ENCODE measurements around the gene ALG1.

Gene ALG1

DNA sequence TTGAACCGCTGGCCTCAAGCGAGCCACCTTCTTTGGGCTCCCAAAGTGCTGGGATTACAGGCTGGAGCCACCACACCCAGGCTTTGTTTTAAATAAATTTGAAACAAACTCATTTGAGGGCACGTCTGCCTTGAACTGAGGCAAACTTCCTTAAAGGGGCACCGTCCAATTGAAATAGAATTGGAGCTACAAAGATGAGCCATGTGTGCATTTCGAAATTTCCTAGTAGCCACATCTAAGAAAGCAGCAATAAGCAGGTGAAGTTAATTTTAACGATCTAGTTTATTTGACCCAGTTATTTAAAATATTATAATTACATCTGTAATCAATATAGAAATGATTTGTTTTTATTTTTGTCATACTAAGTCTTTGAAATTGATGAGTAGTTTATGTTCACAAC lies 5.1 kb upstream of the ALG1 start:
- no peak overlapping the region for H2AK5ac ChIP-seq (ENCODE audit: low read length, severe bottlenecking)
- H4K91ac ChIP-seq (ENCODE audit: low read length) = no peak overlapping the region
- H2BK15ac ChIP-seq (ENCODE audit: low read depth, poor library complexity, severe bottlenecking) = no peak overlapping the region
- H3K27me3 ChIP-seq (ENCODE audit: control insufficient read depth in 1 of 2, insufficient read depth in 1 of 2, low read length in 2 of 2) = peaks cover 38 to 41% of the 10 kb centered on the region in 2 experiments
- H2BK12ac ChIP-seq (ENCODE audit: low read length in 2 of 2) = no peak overlapping the region
- no peak overlapping the region for H3K23ac ChIP-seq (ENCODE audit: low read length in 2 of 2)
- no peak for DNase-seq
- no peak overlapping the region for H3K27ac ChIP-seq (ENCODE audit: low read length, poor library complexity, severe bottlenecking)
- no peak overlapping the region for H2BK120ac ChIP-seq (ENCODE audit: low read depth, low read length)
- no peaks in the 10 kb centered on the region for H3K36me3 ChIP-seq (ENCODE audit: control insufficient read depth in 1 of 2, insufficient read depth in 2 of 2, low read depth in 1 of 2, low read length in 2 of 2)
- peaks cover 2% of the 10 kb centered on the region for H3K79me1 ChIP-seq (replicated peaks; ENCODE audit: low read length, poor library complexity, severe bottlenecking)
- H3K4me3 ChIP-seq (ENCODE audit: insufficient read depth in 1 of 2, low read depth in 1 of 2, low read length in 2 of 2) = no peak overlapping the region
- no peak overlapping the region for H3K9ac ChIP-seq (ENCODE audit: low read length)
- H2BK5ac ChIP-seq (ENCODE audit: low read depth, low read length, poor library complexity, severe bottlenecking) = no peak overlapping the region
- no peaks in the 10 kb centered on the region for H3K9me3 ChIP-seq (ENCODE audit: control insufficient read depth, low read length)
- H3K14ac ChIP-seq (ENCODE audit: low read length in 2 of 2) = no peak overlapping the region
- no peak overlapping the region for H3K4me2 ChIP-seq (ENCODE audit: low read length, poor library complexity, severe bottlenecking)
- H2AFZ ChIP-seq (ENCODE audit: low read depth, low read length) = no peak overlapping the region
- no peak overlapping the region for H3K4ac ChIP-seq (ENCODE audit: low read depth in 1 of 2, low read length in 2 of 2)
- 75% methylated on average over 5 of the region's 6 CpGs for WGBS
- H4K8ac ChIP-seq (ENCODE audit: low read length) = no peak overlapping the region
- H3K4me1 ChIP-seq (ENCODE audit: control insufficient read depth, insufficient read depth, low read depth, low read length) = peaks cover 3% of the 10 kb centered on the region
- H3K18ac ChIP-seq (ENCODE audit: low read depth in 1 of 2, low read length in 2 of 2) = no peak overlapping the region

- Histone ChIP-seq H2BK12ac (ENCODE audit: low read length in 2 of 2) (no peak overlapping the region), H3K27ac (ENCODE audit: low read length, poor library complexity, severe bottlenecking) (no peak overlapping the region), H2BK15ac (ENCODE audit: low read depth, poor library complexity, severe bottlenecking) (no peak overlapping the region), H3K23ac (ENCODE audit: low read length in 2 of 2) (no peak overlapping the region), H3K14ac (ENCODE audit: low read length in 2 of 2) (no peak overlapping the region), H3K9me3 (ENCODE audit: control insufficient read depth, low read length) (no peaks in the 10 kb centered on the region), H2BK120ac (ENCODE audit: low read depth, low read length) (no peak overlapping the region), H3K4me3 (ENCODE audit: insufficient read depth in 1 of 2, low read depth in 1 of 2, low read length in 2 of 2) (no peak overlapping the region), H3K4ac (ENCODE audit: low read depth in 1 of 2, low read length in 2 of 2) (no peak overlapping the region), H3K9ac (ENCODE audit: low read length) (no peak overlapping the region), H3K27me3 (ENCODE audit: control insufficient read depth in 1 of 2, insufficient read depth in 1 of 2, low read length in 2 of 2) (peaks cover 28 to 29% of the 10 kb centered on the region in 2 experiments), H2BK5ac (ENCODE audit: low read depth, low read length, poor library complexity, severe bottlenecking) (no peak overlapping the region), H4K91ac (ENCODE audit: low read length) (no peak overlapping the region), H3K4me2 (ENCODE audit: low read length, poor library complexity, severe bottlenecking) (no peak overlapping the region), H3K4me1 (ENCODE audit: control insufficient read depth, insufficient read depth, low read depth, low read length) (peaks cover 5% of the 10 kb centered on the region), H3K18ac (ENCODE audit: low read depth in 1 of 2, low read length in 2 of 2) (no peak overlapping the region), H4K8ac (ENCODE audit: low read length) (no peak overlapping the region), H3K79me1 (replicated peaks; ENCODE audit: low read length, poor library complexity, severe bottlenecking) (peaks cover 9% of the 10 kb centered on the region), H2AFZ (ENCODE audit: low read depth, low read length) (no peak overlapping the region), H2AK5ac (ENCODE audit: low read length, severe bottlenecking) (no peak overlapping the region), H3K36me3 (ENCODE audit: control insufficient read depth in 1 of 2, insufficient read depth in 2 of 2, low read depth in 1 of 2, low read length in 2 of 2) (peaks cover 0 to 3% of the 10 kb centered on the region in 2 experiments)
- WGBS = 87% methylated on average over 9 of the region's 9 CpGs
- no peak for DNase-seq
Observed at GRCh38 chr16:5069048-5069447, 2.6 kb upstream of the ALG1 start.

GRCh38 chr16:5069854-5070253 lies 1.8 kb upstream of the ALG1 start:
- no peak overlapping the region for H3K23ac ChIP-seq (ENCODE audit: low read length in 2 of 2)
- H2AFZ ChIP-seq (ENCODE audit: low read depth, low read length) = no peak overlapping the region
- no peak overlapping the region for H2AK5ac ChIP-seq (ENCODE audit: low read length, severe bottlenecking)
- no peak overlapping the region for H3K4ac ChIP-seq (ENCODE audit: low read depth in 1 of 2, low read length in 2 of 2)
- H2BK12ac ChIP-seq (ENCODE audit: low read length in 2 of 2) = no peak overlapping the region
- peaks cover 14% of the 10 kb centered on the region for H3K79me1 ChIP-seq (replicated peaks; ENCODE audit: low read length, poor library complexity, severe bottlenecking)
- H3K27ac ChIP-seq (ENCODE audit: low read length, poor library complexity, severe bottlenecking) = no peak overlapping the region
- H4K91ac ChIP-seq (ENCODE audit: low read length) = no peak overlapping the region
- H3K36me3 ChIP-seq (ENCODE audit: control insufficient read depth in 1 of 2, insufficient read depth in 2 of 2, low read depth in 1 of 2, low read length in 2 of 2) = peaks cover 2 to 10% of the 10 kb centered on the region in 2 experiments
- H2BK15ac ChIP-seq (ENCODE audit: low read depth, poor library complexity, severe bottlenecking) = no peak overlapping the region
- H3K4me1 ChIP-seq (ENCODE audit: control insufficient read depth, insufficient read depth, low read depth, low read length) = peaks cover 5% of the 10 kb centered on the region
- H2BK5ac ChIP-seq (ENCODE audit: low read depth, low read length, poor library complexity, severe bottlenecking) = no peak overlapping the region
- H3K9ac ChIP-seq (ENCODE audit: low read length) = no peak overlapping the region
- H3K4me3 ChIP-seq (ENCODE audit: insufficient read depth in 1 of 2, low read depth in 1 of 2, low read length in 2 of 2) = no peak overlapping the region
- H3K27me3 ChIP-seq (ENCODE audit: control insufficient read depth in 1 of 2, insufficient read depth in 1 of 2, low read length in 2 of 2) = peaks cover 20 to 23% of the 10 kb centered on the region in 2 experiments
- H3K9me3 ChIP-seq (ENCODE audit: control insufficient read depth, low read length) = no peaks in the 10 kb centered on the region
- no peak for DNase-seq
- H4K8ac ChIP-seq (ENCODE audit: low read length) = no peak overlapping the region
- H2BK120ac ChIP-seq (ENCODE audit: low read depth, low read length) = no peak overlapping the region
- no peak overlapping the region for H3K18ac ChIP-seq (ENCODE audit: low read depth in 1 of 2, low read length in 2 of 2)
- no peak overlapping the region for H3K14ac ChIP-seq (ENCODE audit: low read length in 2 of 2)
- H3K4me2 ChIP-seq (ENCODE audit: low read length, poor library complexity, severe bottlenecking) = no peak overlapping the region
- 96% methylated on average over 9 of the region's 9 CpGs for WGBS

GRCh38 chr16:5070431-5071186 lies 1.0 kb upstream of the ALG1 start:
- H3K36me3 ChIP-seq (ENCODE audit: control insufficient read depth in 1 of 2, insufficient read depth in 2 of 2, low read depth in 1 of 2, low read length in 2 of 2) = peaks cover 7 to 18% of the 10 kb centered on the region in 2 experiments
- H3K27me3 ChIP-seq (ENCODE audit: control insufficient read depth in 1 of 2, insufficient read depth in 1 of 2, low read length in 2 of 2) = peaks cover 13 to 15% of the 10 kb centered on the region in 2 experiments
- H3K27ac ChIP-seq (ENCODE audit: low read length, poor library complexity, severe bottlenecking) = no peak overlapping the region
- DNase-seq = no peak
- H3K23ac ChIP-seq (ENCODE audit: low read length in 2 of 2) = no peak overlapping the region
- H4K8ac ChIP-seq (ENCODE audit: low read length) = no peak overlapping the region
- no peak overlapping the region for H3K4me3 ChIP-seq (ENCODE audit: insufficient read depth in 1 of 2, low read depth in 1 of 2, low read length in 2 of 2)
- no peak overlapping the region for H2BK12ac ChIP-seq (ENCODE audit: low read length in 2 of 2)
- peaks cover 19% of the 10 kb centered on the region for H3K79me1 ChIP-seq (replicated peaks; ENCODE audit: low read length, poor library complexity, severe bottlenecking)
- no peak overlapping the region for H2AK5ac ChIP-seq (ENCODE audit: low read length, severe bottlenecking)
- H3K4me1 ChIP-seq (ENCODE audit: control insufficient read depth, insufficient read depth, low read depth, low read length) = peaks cover 3% of the 10 kb centered on the region
- H3K4me2 ChIP-seq (ENCODE audit: low read length, poor library complexity, severe bottlenecking) = no peak overlapping the region
- no peak overlapping the region for H2AFZ ChIP-seq (ENCODE audit: low read depth, low read length)
- no peak overlapping the region for H2BK120ac ChIP-seq (ENCODE audit: low read depth, low read length)
- WGBS = 91% methylated on average over 14 of the region's 15 CpGs
- H2BK15ac ChIP-seq (ENCODE audit: low read depth, poor library complexity, severe bottlenecking) = no peak overlapping the region
- no peak overlapping the region for H4K91ac ChIP-seq (ENCODE audit: low read length)
- H3K9me3 ChIP-seq (ENCODE audit: control insufficient read depth, low read length) = no peaks in the 10 kb centered on the region
- no peak overlapping the region for H3K9ac ChIP-seq (ENCODE audit: low read length)
- no peak overlapping the region for H3K18ac ChIP-seq (ENCODE audit: low read depth in 1 of 2, low read length in 2 of 2)
- H3K4ac ChIP-seq (ENCODE audit: low read depth in 1 of 2, low read length in 2 of 2) = no peak overlapping the region
- H2BK5ac ChIP-seq (ENCODE audit: low read depth, low read length, poor library complexity, severe bottlenecking) = no peak overlapping the region
- no peak overlapping the region for H3K14ac ChIP-seq (ENCODE audit: low read length in 2 of 2)

All from mesenchymal stem cell (in vitro differentiated cells and primary cell).